Upper lobe of left lung (tissue), 4 donors: Measurements from ENCODE around the gene ADARB1.

Experiments
- POLR2A ChIP-seq, 4 donors: fragments of 450-650 bp; IDR thresholded peaks; one replicate each; pipeline ENCODE4 v1.5.1; 2016 to 2017; ENCODE audit warnings: antibody characterized with exemption in 4 of 4, mild to moderate bottlenecking in 2 of 4
- TF ChIP-seq, protein P1 (sequence below), 6 experiments: fragments of 450-650 bp in 4 of 6; fragments of 200-600 bp in 2 of 6; sonication (generic) in 2 of 6; IDR thresholded peaks; one replicate each; pipeline ENCODE4 v1.5.1; 2016 to 2019; ENCODE audit warnings: antibody characterized with exemption in 6 of 6

DNA sequence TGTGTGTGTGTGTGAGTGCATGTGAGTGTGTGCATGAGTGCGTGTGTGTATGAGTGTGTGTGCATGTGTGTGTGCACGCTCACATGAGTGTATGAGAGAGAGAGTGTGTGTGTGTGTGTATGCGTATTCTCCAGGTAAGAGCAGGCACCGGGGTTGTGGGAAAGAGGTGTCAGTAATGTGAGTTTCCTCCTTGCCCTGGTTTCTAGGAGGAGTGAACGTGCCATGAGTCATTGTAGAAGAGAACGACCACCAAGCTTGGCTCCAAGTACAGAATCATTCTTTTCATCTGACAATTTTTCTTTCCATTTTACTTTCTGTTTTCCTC lies 134.2 kb downstream of the ADARB1 start:
- TF ChIP-seq, protein P1, sequence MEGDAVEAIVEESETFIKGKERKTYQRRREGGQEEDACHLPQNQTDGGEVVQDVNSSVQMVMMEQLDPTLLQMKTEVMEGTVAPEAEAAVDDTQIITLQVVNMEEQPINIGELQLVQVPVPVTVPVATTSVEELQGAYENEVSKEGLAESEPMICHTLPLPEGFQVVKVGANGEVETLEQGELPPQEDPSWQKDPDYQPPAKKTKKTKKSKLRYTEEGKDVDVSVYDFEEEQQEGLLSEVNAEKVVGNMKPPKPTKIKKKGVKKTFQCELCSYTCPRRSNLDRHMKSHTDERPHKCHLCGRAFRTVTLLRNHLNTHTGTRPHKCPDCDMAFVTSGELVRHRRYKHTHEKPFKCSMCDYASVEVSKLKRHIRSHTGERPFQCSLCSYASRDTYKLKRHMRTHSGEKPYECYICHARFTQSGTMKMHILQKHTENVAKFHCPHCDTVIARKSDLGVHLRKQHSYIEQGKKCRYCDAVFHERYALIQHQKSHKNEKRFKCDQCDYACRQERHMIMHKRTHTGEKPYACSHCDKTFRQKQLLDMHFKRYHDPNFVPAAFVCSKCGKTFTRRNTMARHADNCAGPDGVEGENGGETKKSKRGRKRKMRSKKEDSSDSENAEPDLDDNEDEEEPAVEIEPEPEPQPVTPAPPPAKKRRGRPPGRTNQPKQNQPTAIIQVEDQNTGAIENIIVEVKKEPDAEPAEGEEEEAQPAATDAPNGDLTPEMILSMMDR (IDR thresholded peaks at IDR 0.05), result no peak
- no peak for TF ChIP-seq POLR2A (IDR thresholded peaks at IDR 0.05)
